ENCODE results near the gene C5orf24. TPM values are rescaled to one million over a fixed set of nuclear protein-coding genes. Genes with fewer than 3 reads are reported as not detected.

C5orf24 gene
- total and polyA plus RNA-seq, 4 donors, result 14.5 to 48.9 (median 23.4) TPM

GRCh38 chr5:134905246-134905996, 59.7 kb downstream of the C5orf24 start:
- Histone ChIP-seq H3K4me3 (ENCODE audit: low read depth in 1 of 3, low read length in 3 of 3) (peak overlapping the region; percentile 91 to 98 (median 94)), H3K36me3 (ENCODE audit: control insufficient read depth in 4 of 4, insufficient read depth in 3 of 4, low read depth in 1 of 4, low read length in 3 of 4) (peaks cover 0 to 6% (median 0%) of the 10 kb centered on the region in 4 donors), H3K4me1 (ENCODE audit: control insufficient read depth in 4 of 4, insufficient read depth in 4 of 4, low read length in 3 of 4) (peaks cover 0 to 3% (median 0%) of the 10 kb centered on the region in 4 donors), H3K9ac (ENCODE audit: low read depth in 1 of 2, low read length in 2 of 2) (peak overlapping the region; percentile 79 to 87), H3K27ac (ENCODE audit: low read depth in 1 of 2, low read length in 2 of 2) (peak overlapping the region; percentile 97), H3K9me3 (ENCODE audit: control insufficient read depth in 4 of 4, low read length in 3 of 4) (no peaks in the 10 kb centered on the region), H3K27me3 (ENCODE audit: control insufficient read depth in 4 of 4, insufficient read depth in 4 of 4, low read length in 3 of 4) (no peaks in the 10 kb centered on the region)
- WGBS, result under 1% methylated on average over 54 of the region's 54 CpGs
- DNase-seq (ENCODE audit: low spot score), result no peak
- TF ChIP-seq GABPA (IDR thresholded peaks at IDR 0.05 in 1 of 2, conservative IDR thresholded peaks at IDR 0.05 in 1 of 2) (no peak), FOXA2 (IDR thresholded peaks at IDR 0.05) (no peak), JUND (IDR thresholded peaks at IDR 0.05) (no peak), EGR1 (IDR thresholded peaks at IDR 0.05; ENCODE audit: low read depth in 2 of 2) (no peak), ZBTB33 (IDR thresholded peaks at IDR 0.05) (no peak), FOXA1 (IDR thresholded peaks at IDR 0.05) (no peak), ATF3 (IDR thresholded peaks at IDR 0.05) (no peak), YY1 (IDR thresholded peaks at IDR 0.05) (peak; percentile 56), RXRA (IDR thresholded peaks at IDR 0.05) (no peak), RAD21 (IDR thresholded peaks at IDR 0.05) (peak; percentile 80 to 81), MAX (IDR thresholded peaks at IDR 0.05) (no peak), NR2F2 (IDR thresholded peaks at IDR 0.05) (no peak), HNF4A (conservative IDR thresholded peaks at IDR 0.05) (no peak), SP1 (IDR thresholded peaks at IDR 0.05) (no peak), REST (IDR thresholded peaks at IDR 0.05) (no peak), TAF1 (conservative IDR thresholded peaks at IDR 0.05) (no peak)
- TF ChIP-seq, protein P1, sequence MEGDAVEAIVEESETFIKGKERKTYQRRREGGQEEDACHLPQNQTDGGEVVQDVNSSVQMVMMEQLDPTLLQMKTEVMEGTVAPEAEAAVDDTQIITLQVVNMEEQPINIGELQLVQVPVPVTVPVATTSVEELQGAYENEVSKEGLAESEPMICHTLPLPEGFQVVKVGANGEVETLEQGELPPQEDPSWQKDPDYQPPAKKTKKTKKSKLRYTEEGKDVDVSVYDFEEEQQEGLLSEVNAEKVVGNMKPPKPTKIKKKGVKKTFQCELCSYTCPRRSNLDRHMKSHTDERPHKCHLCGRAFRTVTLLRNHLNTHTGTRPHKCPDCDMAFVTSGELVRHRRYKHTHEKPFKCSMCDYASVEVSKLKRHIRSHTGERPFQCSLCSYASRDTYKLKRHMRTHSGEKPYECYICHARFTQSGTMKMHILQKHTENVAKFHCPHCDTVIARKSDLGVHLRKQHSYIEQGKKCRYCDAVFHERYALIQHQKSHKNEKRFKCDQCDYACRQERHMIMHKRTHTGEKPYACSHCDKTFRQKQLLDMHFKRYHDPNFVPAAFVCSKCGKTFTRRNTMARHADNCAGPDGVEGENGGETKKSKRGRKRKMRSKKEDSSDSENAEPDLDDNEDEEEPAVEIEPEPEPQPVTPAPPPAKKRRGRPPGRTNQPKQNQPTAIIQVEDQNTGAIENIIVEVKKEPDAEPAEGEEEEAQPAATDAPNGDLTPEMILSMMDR (IDR thresholded peaks at IDR 0.05; ENCODE audit: low read depth, low read length, missing input control), result peak; percentile 72

Data from liver (tissue), 9 donors.